Fibroblast of lung (primary cell): ENCODE data around the gene FXYD6. TPM values are rescaled to one million over a fixed set of nuclear protein-coding genes. Genes with fewer than 3 reads are reported as not detected.

Source experiments
- DNase-seq, 2 donors: peaks; one replicate each; pipeline versions ENCODE4 v3.0.0 to v3.0.0-alpha.2; 2010; ENCODE audit warnings: low read depth in 2 of 2
- H2AFZ ChIP-seq: 2 replicates; pipeline ENCODE4 v1.5.1; 2012; ENCODE audit warnings: low read length, control low read depth, inconsistent platforms
- H3K27ac ChIP-seq: 2 replicates; pipeline ENCODE4 v1.5.1; 2011; ENCODE audit warnings: low read length, control low read depth; ENCODE audit not compliant: insufficient read depth
- H3K27me3 ChIP-seq: 2 replicates; pipeline ENCODE4 v1.5.1; 2011; ENCODE audit warnings: mild to moderate bottlenecking, low read length; ENCODE audit not compliant: control insufficient read depth, insufficient read depth
- H3K36me3 ChIP-seq: 2 replicates; pipeline ENCODE4 v1.5.1; 2011; ENCODE audit warnings: low read length; ENCODE audit not compliant: control insufficient read depth, insufficient read depth
- H3K4me1 ChIP-seq: 2 replicates; pipeline ENCODE4 v1.5.1; 2011; ENCODE audit warnings: low read length; ENCODE audit not compliant: control insufficient read depth, insufficient read depth; ENCODE audit errors: extremely low read depth
- H3K4me2 ChIP-seq: 2 replicates; pipeline ENCODE4 v1.5.1; 2011; ENCODE audit warnings: low read length, control low read depth; ENCODE audit not compliant: insufficient read depth; ENCODE audit errors: extremely low read depth
- H3K4me3 ChIP-seq, 4 experiments: fragments of 200-600 bp in 1 of 4; sonication (generic) in 1 of 4; replicated peaks in 1 of 4; 2 replicates each; pipeline ENCODE4 v1.5.1; 2011 to 2016; ENCODE audit warnings: low read length in 4 of 4, low read depth in 3 of 4, mild to moderate bottlenecking in 3 of 4, control low read depth in 2 of 4, inconsistent platforms in 1 of 4, mixed read lengths in 1 of 4; ENCODE audit not compliant: insufficient read depth in 1 of 4; ENCODE audit errors: control extremely low read depth in 1 of 4
- H3K79me2 ChIP-seq: 2 replicates; pipeline ENCODE4 v1.5.1; 2012; ENCODE audit warnings: mild to moderate bottlenecking, low read length, inconsistent platforms; ENCODE audit not compliant: control insufficient read depth, insufficient read depth
- H3K9ac ChIP-seq: 2 replicates; pipeline ENCODE4 v1.5.1; 2011; ENCODE audit warnings: mild to moderate bottlenecking, low read length, control low read depth; ENCODE audit not compliant: insufficient read depth
- H3K9me3 ChIP-seq: 2 replicates; pipeline ENCODE4 v1.5.1; 2012; ENCODE audit warnings: low read depth, low read length; ENCODE audit not compliant: control insufficient read depth, insufficient read depth
- H4K20me1 ChIP-seq: 2 replicates; pipeline ENCODE4 v1.5.1; 2011; ENCODE audit warnings: low read length; ENCODE audit not compliant: control insufficient read depth, insufficient read depth; ENCODE audit errors: extremely low read depth
- CTCF ChIP-seq, 2 donors: IDR thresholded peaks in 1 of 2; conservative IDR thresholded peaks in 1 of 2; 1 replicate in 1 of 2; 2 replicates in 1 of 2; pipeline ENCODE4 v1.5.1; 2011 to 2012; ENCODE audit warnings: low read length in 2 of 2, control low read depth in 1 of 2, inconsistent platforms in 1 of 2, low read depth in 1 of 2, mild to moderate bottlenecking in 1 of 2
- EZH2 ChIP-seq: IDR thresholded peaks from 2 replicates; pipeline ENCODE4 v1.5.1; 2012; ENCODE audit warnings: low read length, control low read depth, mild to moderate bottlenecking; ENCODE audit errors: missing control alignments
- polyA plus RNA-seq, 2 donors: library from polyadenylated mRNA; depleted of rRNA in 1 of 2; stranded (reverse) in 1 of 2; unstranded in 1 of 2; fragments of >200 nt; gene quantifications; 2 replicates each; pipeline ENCODE4 v1.2.1, GENCODE V29; 2011 to 2012; ENCODE audit warnings: missing spikeins in 1 of 2
- total RNA-seq: library from RNA; depleted of rRNA; stranded (reverse); fragments of >200 nt; gene quantifications from 2 replicates; pipeline ENCODE4 v1.2.1, GENCODE V29; 2014

The FXYD6 gene
- total and polyA plus RNA-seq, 2 donors (not counting 1 experiment from before 2014, with no cell fraction given): 0.43 to 5.1 TPM

GRCh38 chr11:117806846-117807245, 69.6 kb downstream of the FXYD6 start:
- Histone ChIP-seq H3K4me1 (no peaks in the 10 kb centered on the region), H3K9ac (no peak overlapping the region), H3K36me3 (no peaks in the 10 kb centered on the region), H3K27me3 (peaks cover 4% of the 10 kb centered on the region), H3K79me2 (no peaks in the 10 kb centered on the region), H4K20me1 (no peaks in the 10 kb centered on the region), H3K9me3 (no peaks in the 10 kb centered on the region), H3K27ac (no peak overlapping the region), H2AFZ (no peak overlapping the region), H3K4me2 (no peak overlapping the region), H3K4me3 (no peak overlapping the region)
- TF ChIP-seq EZH2: no peak
- no peak for TF ChIP-seq CTCF (conservative IDR thresholded peaks at IDR 0.05 in 1 of 2, IDR thresholded peaks at IDR 0.05 in 1 of 2; ENCODE audit: low read depth in 1 of 2, low read length in 2 of 2)
- no peak for DNase-seq

GRCh38 chr11:117805045-117805444, 71.4 kb downstream of the FXYD6 start:
- Histone ChIP-seq H4K20me1 (no peaks in the 10 kb centered on the region), H3K4me3 (no peak overlapping the region)
- no peak for DNase-seq

GRCh38 chr11:117803896-117804295, 72.6 kb downstream of the FXYD6 start:
- Histone ChIP-seq H3K36me3 (no peaks in the 10 kb centered on the region), H3K27ac (no peak overlapping the region), H3K4me1 (no peaks in the 10 kb centered on the region), H3K79me2 (no peaks in the 10 kb centered on the region), H3K4me2 (no peak overlapping the region), H4K20me1 (no peaks in the 10 kb centered on the region), H3K9me3 (no peaks in the 10 kb centered on the region), H3K4me3 (no peak overlapping the region), H2AFZ (no peak overlapping the region), H3K9ac (no peak overlapping the region), H3K27me3 (peaks cover 6% of the 10 kb centered on the region)
- no peak for TF ChIP-seq CTCF (conservative IDR thresholded peaks at IDR 0.05 in 1 of 2, IDR thresholded peaks at IDR 0.05 in 1 of 2; ENCODE audit: low read depth in 1 of 2, low read length in 2 of 2)
- no peak for TF ChIP-seq EZH2
- DNase-seq: no peak

More at GRCh38 chr11:117805045-117805444, 71.4 kb downstream of the FXYD6 start:
- Histone ChIP-seq H2AFZ (no peak overlapping the region), H3K36me3 (no peaks in the 10 kb centered on the region), H3K27ac (no peak overlapping the region), H3K79me2 (no peaks in the 10 kb centered on the region), H3K9ac (no peak overlapping the region), H3K4me1 (no peaks in the 10 kb centered on the region), H3K4me2 (no peak overlapping the region), H3K27me3 (peaks cover 4% of the 10 kb centered on the region), H3K9me3 (no peaks in the 10 kb centered on the region)
- TF ChIP-seq EZH2 (no peak), CTCF (conservative IDR thresholded peaks at IDR 0.05 in 1 of 2, IDR thresholded peaks at IDR 0.05 in 1 of 2; ENCODE audit: low read depth in 1 of 2, low read length in 2 of 2) (no peak)
